ENCODE data around the gene SLC37A1.

The SLC37A1 gene

GRCh38 chr21:42586406-42586805 is 72.8 kb downstream of the SLC37A1 start (continued):
- TF ChIP-seq ZNF433 (tag by site-specific recombination; IDR thresholded peaks at IDR 0.05; ENCODE audit: low read depth) = no peak
- TF ChIP-seq ZNF302 (tag by site-specific recombination; IDR thresholded peaks at IDR 0.05; ENCODE audit: low read depth) = no peak
- no peak for TF ChIP-seq ZNF391 (tag by site-specific recombination; IDR thresholded peaks at IDR 0.05; ENCODE audit: borderline replicate concordance, low read depth)

GRCh38 chr21:42587036-42587435 is 73.4 kb downstream of the SLC37A1 start:
- Histone ChIP-seq H3K36me3 (ENCODE audit: control insufficient read depth in 2 of 2, insufficient read depth in 1 of 2, low read length in 2 of 2) (no peaks in the 10 kb centered on the region), H3K9me3 (ENCODE audit: control insufficient read depth, insufficient read depth, low read depth, low read length) (no peaks in the 10 kb centered on the region), H3K4me3 (ENCODE audit: low read depth, low read length) (no peak overlapping the region), H3K4me1 (ENCODE audit: control insufficient read depth, insufficient read depth, low read length) (no peaks in the 10 kb centered on the region), H3K27ac (ENCODE audit: extremely low read depth, low read depth, low read length) (no peak overlapping the region)
- ChIA-PET CTCF (no interaction called here), POLR2A (no interaction called here)
- TF ChIP-seq ZNF416 (tag by site-specific recombination; IDR thresholded peaks at IDR 0.05) (no peak), ZNF560 (tag by site-specific recombination; IDR thresholded peaks at IDR 0.05; ENCODE audit: borderline replicate concordance) (no peak), AEBP2 (tag by site-specific recombination; IDR thresholded peaks at IDR 0.05; ENCODE audit: borderline replicate concordance) (no peak), ZNF747 (tag by site-specific recombination; IDR thresholded peaks at IDR 0.05) (no peak), ZNF544 (tag by site-specific recombination; IDR thresholded peaks at IDR 0.05) (no peak), ZBTB44 (tag by site-specific recombination; IDR thresholded peaks at IDR 0.05) (no peak), ZBTB7A (tag by site-specific recombination; IDR thresholded peaks at IDR 0.05; ENCODE audit: low read depth) (no peak)
- TF ChIP-seq, protein P1, sequence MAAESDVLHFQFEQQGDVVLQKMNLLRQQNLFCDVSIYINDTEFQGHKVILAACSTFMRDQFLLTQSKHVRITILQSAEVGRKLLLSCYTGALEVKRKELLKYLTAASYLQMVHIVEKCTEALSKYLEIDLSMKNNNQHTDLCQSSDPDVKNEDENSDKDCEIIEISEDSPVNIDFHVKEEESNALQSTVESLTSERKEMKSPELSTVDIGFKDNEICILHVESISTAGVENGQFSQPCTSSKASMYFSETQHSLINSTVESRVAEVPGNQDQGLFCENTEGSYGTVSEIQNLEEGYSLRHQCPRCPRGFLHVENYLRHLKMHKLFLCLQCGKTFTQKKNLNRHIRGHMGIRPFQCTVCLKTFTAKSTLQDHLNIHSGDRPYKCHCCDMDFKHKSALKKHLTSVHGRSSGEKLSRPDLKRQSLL (tag by site-specific recombination; IDR thresholded peaks at IDR 0.05) = no peak

GRCh38 chr21:42590431-42591131 is 76.9 kb downstream of the SLC37A1 start:
- ChIA-PET CTCF (interaction anchor here (0.6 to 0.8 kb wide), 2 partner anchors 17 to 1773 kb away, joined by 3 read pairs; no protein-coding TSS in a partner anchor), POLR2A (no interaction called here)
- Histone ChIP-seq H3K36me3 (ENCODE audit: control insufficient read depth in 2 of 2, insufficient read depth in 1 of 2, low read length in 2 of 2) (no peaks in the 10 kb centered on the region), H3K27ac (ENCODE audit: extremely low read depth, low read depth, low read length) (no peak overlapping the region), H3K9me3 (ENCODE audit: control insufficient read depth, insufficient read depth, low read depth, low read length) (no peaks in the 10 kb centered on the region), H3K4me1 (ENCODE audit: control insufficient read depth, insufficient read depth, low read length) (no peaks in the 10 kb centered on the region), H3K4me3 (ENCODE audit: low read depth, low read length) (no peak overlapping the region)
- TF ChIP-seq ZBTB7A (tag by site-specific recombination; IDR thresholded peaks at IDR 0.05; ENCODE audit: low read depth) (no peak), BCL11A (tag by site-specific recombination; IDR thresholded peaks at IDR 0.05; ENCODE audit: low read depth) (no peak), MYNN (tag by site-specific recombination; IDR thresholded peaks at IDR 0.05; ENCODE audit: borderline replicate concordance) (no peak), PRDM4 (tag by site-specific recombination; IDR thresholded peaks at IDR 0.05) (no peak), ZNF121 (tag by site-specific recombination; IDR thresholded peaks at IDR 0.05) (no peak), ZSCAN4 (tag by site-specific recombination; IDR thresholded peaks at IDR 0.05) (no peak), ZNF37A (tag by site-specific recombination; IDR thresholded peaks at IDR 0.05) (no peak), ZNF561 (tag by site-specific recombination; IDR thresholded peaks at IDR 0.05; ENCODE audit: borderline replicate concordance) (no peak), ZSCAN16 (tag by site-specific recombination; IDR thresholded peaks at IDR 0.05) (no peak)
- TF ChIP-seq, protein P2, sequence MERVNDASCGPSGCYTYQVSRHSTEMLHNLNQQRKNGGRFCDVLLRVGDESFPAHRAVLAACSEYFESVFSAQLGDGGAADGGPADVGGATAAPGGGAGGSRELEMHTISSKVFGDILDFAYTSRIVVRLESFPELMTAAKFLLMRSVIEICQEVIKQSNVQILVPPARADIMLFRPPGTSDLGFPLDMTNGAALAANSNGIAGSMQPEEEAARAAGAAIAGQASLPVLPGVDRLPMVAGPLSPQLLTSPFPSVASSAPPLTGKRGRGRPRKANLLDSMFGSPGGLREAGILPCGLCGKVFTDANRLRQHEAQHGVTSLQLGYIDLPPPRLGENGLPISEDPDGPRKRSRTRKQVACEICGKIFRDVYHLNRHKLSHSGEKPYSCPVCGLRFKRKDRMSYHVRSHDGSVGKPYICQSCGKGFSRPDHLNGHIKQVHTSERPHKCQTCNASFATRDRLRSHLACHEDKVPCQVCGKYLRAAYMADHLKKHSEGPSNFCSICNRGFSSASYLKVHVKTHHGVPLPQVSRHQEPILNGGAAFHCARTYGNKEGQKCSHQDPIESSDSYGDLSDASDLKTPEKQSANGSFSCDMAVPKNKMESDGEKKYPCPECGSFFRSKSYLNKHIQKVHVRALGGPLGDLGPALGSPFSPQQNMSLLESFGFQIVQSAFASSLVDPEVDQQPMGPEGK (tag by site-specific recombination; IDR thresholded peaks at IDR 0.05) = no peak
- TF ChIP-seq, protein P3, sequence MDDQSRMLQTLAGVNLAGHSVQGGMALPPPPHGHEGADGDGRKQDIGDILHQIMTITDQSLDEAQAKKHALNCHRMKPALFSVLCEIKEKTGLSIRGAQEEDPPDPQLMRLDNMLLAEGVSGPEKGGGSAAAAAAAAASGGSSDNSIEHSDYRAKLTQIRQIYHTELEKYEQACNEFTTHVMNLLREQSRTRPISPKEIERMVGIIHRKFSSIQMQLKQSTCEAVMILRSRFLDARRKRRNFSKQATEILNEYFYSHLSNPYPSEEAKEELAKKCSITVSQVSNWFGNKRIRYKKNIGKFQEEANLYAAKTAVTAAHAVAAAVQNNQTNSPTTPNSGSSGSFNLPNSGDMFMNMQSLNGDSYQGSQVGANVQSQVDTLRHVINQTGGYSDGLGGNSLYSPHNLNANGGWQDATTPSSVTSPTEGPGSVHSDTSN (CRISPR knock-in tag; IDR thresholded peaks at IDR 0.05) = no peak
